Thoracic aorta endothelial cell (primary cell): ENCODE measurements around the gene PEX3. TPM values are rescaled to one million over a fixed set of nuclear protein-coding genes. Genes with fewer than 3 reads are reported as not detected.

Experiments used
- small RNA-seq: library from RNA; depleted of rRNA; stranded (forward); fragments of <200 nt; gene quantifications from one replicate; pipeline ENCODE3, GENCODE V24; 2012
- total RNA-seq: library from RNA; depleted of rRNA; stranded (reverse); fragments of >200 nt; gene quantifications from 2 replicates; pipeline ENCODE4 v1.2.3, GENCODE V29; 2012

The PEX3 gene
- total RNA-seq, result 24.6 and 28.1 TPM in 2 replicates

GRCh38 chr6:143450453-143451371, at the start of gene PEX3, which contains the start of gene ADAT2:
PEX3 (plus strand) TSS chr6:143450805; CDS start chr6:143451043, 238 bp downstream.
ADAT2 (minus strand) TSS chr6:143450695; CDS start chr6:143450658, 37 bp downstream.

GRCh38 chr6:143510991-143511891, 60.6 kb downstream of the PEX3 start, which contains the start of gene FUCA2:
FUCA2 (minus strand) TSS chr6:143511720; CDS start chr6:143511634, 86 bp downstream.

Small RNAs within 50 kb of the gene (small RNA-seq; reads per million reads assigned to genes)
- 0.63 reads per million for gene RNA5SP221

Other genes with a start within 250 kb of the PEX3 start
- 13.0 and 15.4 TPM in 2 replicates for gene ADAT2, start 110 bp upstream of the PEX3 start, total RNA-seq
- gene FUCA2, start 60.9 kb downstream of the PEX3 start, total RNA-seq, result 41.2 and 61.5 TPM in 2 replicates
- gene PHACTR2, start 227.2 kb downstream of the PEX3 start, total RNA-seq, result 210 and 243 TPM in 2 replicates